ENCODE measurements around the gene CACNA1C.

The CACNA1C gene

DNA sequence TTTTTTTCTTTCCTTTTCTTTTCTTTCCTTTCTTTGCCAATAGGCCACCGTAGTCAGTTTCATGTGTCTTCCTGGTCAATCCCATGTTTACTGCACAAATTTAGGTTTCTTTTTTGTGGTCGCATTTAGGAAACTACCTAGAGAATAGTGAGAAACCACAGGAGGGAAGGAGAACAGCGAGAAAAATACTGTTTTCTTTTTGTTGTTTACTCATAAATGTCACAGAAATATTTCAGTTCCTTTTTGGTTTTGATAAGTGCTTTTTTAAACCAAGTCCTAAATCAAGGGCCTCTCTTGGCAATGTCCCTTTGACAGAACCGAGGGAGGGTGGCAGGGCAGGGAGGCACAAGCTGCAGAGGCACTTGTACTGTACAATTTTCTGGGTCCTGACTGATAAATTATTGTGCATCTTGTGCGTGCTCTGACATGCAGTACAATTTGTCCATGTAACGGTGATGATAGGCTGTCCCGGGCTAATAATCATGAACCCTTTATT lies 326.1 kb downstream of the CACNA1C start:
- no peak for DNase-seq

DNA sequence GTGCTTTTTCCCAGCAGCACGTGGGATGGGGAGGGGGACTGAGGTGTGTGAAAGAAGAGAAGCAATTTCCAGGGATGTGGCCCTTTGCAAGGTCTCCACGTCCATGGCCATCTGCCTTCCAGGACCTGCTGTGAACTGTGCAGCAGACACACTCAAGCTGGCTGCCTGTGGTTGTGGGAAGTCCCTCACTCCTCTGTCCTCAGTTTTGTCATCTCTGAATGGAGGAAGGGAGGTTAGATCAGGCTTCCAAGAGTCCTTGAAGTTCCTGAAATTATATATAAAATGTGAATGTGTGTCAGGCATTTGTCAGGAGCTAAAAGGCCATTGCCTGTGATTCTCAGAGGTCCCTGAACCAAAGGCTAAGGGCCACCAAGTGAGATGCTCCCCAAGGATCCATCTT lies 328.2 kb downstream of the CACNA1C start:
- DNase-seq, result no peak

DNA sequence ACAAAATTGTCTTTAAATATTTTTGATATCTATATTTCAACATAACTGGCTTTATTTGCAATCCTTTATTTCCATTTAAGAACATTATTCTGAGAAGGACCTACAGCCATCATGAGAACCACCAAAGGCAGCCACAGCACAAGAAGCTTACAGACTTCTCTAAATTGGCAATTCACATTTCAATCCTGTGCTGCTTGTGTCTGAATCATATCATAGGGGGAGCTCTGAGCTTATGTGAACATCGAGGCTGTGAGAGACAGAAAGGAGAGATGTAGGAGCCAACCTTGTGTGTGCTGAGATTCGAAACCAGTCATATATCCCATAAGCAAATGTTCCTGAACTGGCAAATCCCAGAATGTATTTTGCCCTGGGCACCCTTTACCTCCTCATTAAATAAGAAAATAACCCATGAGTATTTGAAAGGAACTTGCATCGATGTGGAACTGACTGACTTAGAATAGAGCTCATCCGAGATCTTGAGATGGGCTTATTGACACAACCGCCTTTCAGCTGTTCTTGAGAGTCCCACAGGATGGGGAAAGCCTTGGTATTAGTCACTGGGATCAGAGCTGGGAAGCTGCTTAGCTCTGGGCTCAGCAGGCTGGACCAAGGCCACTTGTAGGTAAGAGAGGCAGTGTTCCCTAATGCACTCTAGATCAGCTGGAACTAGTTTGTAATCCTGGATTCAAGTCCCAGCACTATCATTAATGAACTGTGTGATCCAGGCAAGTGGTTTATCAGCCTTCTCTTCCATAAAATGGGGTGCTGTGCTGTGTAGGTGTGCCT lies 329.8 kb downstream of the CACNA1C start:
- DNase-seq, result no peak

DNA sequence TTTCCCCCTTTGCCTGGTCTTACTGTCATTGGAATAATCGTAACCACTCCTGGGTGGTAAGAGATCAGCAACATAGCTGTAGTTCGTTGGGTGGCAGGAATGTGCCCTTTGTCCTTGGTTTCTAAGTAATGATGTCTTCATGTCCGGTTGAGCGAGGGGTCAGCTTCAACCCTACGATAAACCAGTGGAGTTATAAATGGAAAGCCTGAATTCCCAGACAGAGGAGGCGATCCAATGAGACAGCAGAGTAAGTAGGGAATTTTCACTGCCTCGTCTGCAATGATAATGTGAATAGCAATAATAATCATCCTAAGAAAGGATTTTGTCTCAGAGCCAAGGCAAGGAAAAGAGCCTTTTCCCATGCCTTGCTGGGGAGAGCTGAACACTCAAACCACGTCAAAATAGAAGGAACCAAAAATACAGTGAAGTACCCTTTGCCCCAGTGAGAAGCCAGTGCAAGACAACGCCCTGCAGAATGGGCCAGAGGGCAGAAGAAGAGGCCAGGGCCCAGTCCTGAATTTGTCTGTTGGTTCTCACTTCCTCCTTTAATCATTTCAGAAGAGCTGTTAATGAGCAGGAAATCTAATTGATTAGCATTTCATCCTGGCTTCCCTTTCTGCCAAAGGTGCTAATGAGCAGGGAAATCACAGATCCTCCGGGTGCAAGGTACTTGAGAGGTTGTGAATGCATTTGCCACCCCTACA lies 330.7 kb downstream of the CACNA1C start:
- no peak for DNase-seq

DNA sequence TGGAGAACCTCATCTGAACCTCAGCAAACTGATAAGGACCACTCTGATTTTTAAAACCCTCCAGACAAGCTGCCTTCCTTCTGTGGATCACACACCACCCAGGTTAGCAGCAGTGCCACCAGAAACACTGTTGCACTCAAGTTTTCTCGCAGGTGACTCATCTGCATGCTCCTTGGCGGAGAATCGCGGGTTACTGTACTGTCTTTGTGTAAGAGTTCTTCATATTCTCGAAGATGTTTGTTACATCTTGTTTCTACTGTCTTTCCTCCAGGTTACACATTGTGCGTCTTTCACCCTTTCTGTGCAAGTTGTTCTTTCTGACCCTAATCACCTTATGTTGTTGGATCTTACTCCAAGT lies 331.2 kb downstream of the CACNA1C start:
- DNase-seq, result no peak

DNA sequence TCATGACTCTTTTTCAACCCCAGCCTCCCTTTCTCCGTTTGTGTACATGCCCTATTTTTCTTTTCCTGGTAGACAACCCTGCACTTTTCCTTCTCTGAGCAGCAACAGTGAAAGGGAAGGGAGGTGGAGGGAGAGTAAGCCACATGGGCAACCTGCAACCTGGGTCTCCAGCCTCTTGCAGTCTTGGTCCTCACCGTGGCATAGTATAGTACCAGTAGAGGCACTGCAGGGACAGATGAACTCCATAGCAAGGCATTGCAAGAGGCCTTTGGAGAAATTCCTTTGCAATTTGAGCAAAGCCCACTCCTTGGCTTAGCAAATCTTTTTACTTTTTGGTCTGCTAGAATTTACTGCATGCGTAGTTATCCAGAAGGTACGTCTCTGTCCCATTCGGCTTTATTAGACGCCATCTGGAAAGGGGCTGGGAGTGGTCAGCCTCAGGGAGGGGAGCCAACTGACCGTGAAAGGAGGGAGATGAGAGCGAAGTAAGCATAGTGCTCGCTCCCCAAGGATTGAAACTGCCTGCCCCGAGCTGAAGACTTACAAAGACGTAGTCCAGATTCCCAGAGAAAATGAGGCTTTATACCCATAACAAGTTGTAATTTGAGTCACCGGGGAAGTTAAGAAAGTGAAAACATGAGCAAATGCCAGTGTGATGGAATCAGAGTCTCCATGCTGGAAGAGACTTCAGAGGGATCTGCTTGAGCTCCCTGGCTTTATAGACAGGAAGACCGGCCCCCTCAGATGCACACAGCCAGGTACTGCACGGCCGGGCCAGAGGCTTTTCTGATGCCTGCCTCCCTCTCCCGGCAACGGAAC lies 332.0 kb downstream of the CACNA1C start:
- DNase-seq, result no peak

DNA sequence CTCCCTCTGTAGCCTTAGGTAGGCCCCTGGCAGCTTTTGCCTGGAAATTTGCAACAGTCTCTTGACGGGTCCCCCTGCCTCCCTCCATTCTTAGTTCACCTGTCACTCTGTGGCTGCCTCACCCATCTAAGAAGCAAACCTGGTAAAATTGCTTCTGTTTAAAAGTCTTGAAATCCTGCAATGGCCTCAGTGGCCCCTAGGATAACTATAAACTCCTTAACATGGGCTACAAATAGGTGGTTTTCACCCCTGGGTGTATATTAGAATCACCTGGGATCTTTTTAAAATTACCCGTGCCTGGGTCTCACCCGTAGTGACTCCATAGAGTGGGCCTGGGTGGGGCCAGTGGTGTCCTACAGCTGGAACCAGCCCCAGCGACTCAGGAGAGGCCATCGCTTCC lies 332.7 kb downstream of the CACNA1C start:
- no peak for DNase-seq

DNA sequence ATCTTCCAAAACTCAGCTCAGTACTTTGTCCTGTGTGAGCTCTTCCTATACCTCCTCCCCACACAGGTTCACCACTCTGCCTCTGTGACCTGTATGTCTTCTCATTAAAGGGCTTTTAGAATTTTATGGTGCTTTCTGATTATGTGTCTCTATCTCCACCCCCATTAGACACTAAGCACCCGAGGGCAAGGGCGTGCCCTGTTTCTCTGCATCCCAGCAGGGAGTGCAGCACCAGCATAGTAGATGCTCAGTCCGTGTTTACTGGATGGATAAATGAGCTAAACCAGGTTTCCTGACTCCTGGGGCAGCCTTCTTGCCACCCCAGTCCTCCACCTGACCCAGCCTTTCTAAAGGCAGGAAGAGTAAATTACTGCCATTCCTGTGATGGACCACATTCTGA lies 333.8 kb downstream of the CACNA1C start:
- no peak for DNase-seq

DNA sequence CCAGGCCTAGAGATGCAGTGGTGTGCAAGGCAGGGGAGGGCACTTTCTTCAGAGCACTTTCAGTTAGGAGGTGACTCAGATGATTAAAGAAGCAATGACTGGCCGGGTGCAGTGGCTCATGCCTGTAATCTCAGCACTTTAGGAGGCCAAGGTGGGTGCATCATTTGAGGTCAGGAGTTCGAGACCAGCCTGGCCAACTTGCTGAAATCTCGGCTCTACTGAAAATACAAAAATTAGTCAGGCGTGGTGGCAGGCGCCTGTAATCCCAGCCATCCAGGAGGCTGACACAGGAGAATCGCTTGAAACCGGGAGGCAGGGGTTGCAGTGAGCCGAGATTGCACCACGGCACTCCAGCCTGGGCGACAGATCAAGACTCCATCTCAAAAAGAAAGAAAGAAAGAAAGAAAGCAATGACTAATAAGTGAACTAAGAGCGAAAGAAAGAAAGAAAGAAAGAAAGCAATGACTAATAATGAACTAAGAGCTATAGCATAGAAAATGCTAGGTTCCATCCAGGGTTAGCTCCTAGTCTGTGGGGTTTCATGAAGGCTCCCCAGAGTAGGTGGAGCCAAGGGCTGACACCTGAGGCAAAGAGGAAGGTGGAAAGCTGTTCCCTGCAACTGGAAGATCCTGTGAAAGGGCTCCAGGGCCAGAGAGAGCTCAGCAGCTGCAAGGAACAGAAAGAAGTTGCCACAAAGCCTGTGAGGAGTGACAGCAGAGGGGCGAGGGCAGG lies 334.5 kb downstream of the CACNA1C start:
- DNase-seq, result peak; percentile 73

DNA sequence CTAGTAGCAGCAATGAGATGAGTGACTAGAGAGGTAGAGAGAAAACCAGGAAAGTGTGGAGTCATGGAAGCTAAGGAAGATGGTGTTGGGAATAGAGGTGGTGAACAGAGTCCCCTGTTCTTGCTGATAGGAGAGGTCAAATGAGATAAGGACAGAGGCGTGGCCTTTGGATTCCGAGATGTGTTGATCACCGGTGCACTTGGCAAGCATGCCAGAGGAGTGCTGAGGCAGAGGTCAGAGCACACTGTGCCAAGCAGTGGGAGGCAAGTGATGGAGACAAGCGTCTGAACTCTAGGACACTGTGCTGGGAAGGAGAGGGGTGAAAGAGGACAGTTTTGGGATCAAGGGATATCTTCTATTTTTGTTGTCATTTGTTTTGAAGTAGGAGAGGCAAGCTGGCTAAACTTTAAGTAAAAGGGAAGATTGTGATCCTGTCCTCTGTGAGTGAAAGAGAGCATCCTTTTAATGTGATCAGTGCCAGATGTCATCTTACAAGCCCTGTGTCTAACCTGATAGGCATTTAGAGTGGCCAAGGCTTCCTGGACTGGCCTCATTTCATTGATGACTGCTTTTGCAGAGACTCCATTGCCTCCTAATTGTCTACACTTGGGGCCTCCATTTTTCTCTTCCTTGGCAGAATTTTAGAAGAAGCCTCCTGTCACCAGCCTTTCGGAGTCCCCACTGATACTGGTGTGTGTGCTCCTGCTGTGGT lies 336.4 kb downstream of the CACNA1C start:
- no peak for DNase-seq

DNA sequence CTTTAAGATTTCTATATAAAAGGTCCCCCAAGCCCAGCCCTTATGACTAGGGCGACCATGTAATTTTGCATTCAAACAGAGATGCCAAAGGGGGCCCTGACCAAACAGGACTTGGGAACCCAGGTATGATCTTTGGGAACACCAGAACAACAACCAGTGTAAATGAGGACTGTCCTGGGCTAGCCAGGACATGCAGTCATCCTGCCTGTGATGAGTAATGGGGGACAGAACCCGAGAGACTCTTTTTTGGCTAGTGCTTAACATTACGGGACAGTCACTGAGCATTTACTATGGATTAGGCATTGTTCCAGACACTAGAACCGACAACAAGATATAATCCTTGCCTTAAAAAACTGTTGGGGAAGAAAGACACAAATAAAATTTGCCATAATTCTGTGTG lies 337.3 kb downstream of the CACNA1C start:
- no peak for DNase-seq

DNA sequence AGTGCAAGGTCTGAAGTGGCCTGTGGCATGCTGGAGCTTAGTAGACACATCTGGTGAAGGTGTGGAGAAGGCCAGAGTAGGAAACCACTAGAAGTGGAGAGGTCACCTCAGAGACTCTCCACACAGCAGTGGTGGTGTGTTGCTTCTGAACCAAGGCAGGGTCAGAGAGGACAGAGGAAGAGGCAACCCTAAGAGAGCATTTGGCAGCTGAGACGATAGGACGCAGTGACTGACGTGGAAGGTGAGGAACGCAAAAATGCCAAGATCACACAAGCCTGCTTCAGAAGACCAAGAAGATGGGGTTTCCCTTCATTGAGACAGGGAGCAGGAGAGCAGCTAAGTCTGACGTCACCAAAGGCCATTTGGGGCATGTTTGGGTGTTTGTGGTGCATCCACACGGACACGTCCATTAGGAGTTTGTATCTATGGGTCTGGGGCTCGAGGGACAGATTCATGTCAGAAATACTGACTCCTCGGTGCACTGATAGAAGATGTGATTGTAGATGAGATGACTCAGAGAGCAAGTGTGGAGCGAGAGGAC lies 338.1 kb downstream of the CACNA1C start:
- no peak for DNase-seq

DNA sequence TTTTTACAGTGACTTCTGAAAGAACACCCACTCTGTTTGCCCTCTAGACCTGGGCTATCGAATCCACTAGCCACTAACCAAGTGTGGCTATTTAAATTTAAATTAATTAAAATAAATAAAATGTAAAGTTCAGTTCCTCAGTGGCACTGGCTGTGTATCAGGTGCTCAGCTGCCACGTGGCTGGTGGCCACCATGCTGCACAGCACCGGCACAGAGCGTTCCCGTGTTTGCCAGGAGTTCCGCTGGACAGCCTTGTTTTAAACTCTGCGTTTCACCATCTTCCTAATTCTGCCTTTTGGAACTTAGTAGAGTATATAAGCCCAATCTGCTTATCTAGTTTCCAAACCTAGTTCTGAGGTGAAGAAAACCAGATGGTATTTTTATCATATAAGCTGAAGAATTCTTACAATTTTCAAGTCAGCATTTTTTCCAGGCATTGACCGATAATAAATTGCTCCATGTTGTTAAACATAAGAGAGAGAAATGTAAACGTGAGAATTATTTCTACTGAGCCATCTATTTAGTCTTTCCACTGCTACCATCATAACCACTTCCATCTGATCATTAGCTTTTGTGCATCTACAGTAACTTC lies 339.0 kb downstream of the CACNA1C start:
- DNase-seq, result no peak

DNA sequence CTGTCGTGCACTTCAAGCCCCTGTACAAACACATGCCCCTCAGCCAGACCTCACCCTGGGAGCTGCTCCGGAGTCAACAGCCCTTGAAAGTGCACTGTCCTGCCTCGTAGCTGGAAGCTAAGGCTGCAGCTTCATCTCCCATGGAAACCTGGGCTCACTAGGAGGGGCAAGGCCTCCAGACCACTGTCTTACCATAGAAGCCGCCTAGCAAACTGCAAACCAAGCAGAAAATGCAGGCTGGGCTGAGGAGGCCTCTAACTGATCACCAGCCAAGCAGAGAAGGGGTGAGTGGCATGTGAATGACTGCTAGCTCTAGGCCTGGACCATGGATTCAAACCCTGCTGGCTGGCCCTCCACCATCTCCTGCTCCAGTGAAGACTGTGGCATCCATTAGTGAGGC lies 340.2 kb downstream of the CACNA1C start:
- no peak for DNase-seq

DNA sequence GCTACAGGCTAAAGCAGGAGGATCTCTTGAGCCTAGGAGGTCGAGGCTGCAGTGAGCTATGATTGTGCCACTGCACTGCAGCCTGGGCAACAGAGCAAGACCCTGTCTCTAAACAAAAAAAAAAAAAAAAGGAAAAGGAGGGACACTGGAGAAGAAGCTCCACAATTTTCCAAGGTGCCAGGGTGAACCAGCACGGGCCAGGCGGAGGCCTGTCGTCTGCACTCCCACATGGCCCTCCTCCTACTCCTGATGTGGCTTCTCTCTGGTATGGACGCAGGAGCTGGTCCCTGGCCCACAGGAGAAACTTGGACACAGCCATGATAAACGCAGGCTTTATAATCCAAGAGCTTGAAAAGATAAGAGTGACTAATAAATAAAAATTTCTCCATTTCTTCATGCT lies 341.2 kb downstream of the CACNA1C start:
- DNase-seq, result no peak

DNA sequence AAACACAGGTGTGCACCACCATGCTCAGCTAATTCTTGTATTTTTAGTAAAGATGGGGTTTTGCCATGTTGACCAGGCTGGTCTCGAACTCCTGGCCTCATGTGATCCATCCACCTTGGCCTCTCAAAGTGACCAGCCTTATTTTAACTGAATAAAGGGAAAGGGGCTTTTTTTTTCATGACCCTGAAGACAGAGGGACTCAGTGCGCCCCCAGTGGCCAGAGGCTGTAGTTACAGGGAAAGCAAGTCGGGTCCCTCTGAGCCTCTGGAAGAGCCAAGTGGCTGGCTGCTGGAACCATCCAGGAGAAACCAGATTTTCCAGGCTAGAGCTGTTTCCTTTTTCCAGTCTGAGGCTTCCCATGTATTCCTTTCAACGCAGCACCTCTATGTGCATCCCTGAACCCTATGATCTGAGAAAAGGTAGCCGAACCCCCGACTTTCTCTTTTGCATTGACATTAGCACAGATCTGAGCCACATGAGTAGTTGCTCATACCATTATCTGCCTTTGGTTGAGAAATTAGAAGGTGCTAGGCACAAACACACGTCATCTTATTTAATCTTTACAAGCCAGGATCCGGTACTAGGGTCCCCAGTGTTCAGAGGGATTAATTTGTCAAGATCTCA lies 342.7 kb downstream of the CACNA1C start:
- DNase-seq, result peak; percentile 24

DNA sequence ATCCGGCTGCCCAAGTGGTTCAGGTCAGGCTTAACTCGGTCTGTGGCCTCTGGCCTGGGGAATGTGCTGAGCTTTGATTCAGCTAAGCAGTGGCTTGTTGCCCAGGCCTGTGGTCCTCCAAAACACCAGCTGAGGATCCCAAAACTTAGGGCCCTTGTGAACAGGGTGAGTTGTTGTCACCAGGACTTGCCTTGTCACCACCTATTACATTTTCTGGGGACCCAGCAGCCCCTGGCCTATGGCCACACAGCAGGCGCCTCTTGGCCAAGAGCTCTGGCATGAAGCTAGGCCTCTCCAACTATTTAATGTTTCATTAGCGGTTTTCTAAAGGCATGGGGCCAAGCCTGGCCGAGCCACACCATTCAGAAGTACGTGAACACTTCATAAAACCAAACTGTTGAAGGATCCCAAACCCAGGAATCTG lies 343.7 kb downstream of the CACNA1C start:
- no peak for DNase-seq

DNA sequence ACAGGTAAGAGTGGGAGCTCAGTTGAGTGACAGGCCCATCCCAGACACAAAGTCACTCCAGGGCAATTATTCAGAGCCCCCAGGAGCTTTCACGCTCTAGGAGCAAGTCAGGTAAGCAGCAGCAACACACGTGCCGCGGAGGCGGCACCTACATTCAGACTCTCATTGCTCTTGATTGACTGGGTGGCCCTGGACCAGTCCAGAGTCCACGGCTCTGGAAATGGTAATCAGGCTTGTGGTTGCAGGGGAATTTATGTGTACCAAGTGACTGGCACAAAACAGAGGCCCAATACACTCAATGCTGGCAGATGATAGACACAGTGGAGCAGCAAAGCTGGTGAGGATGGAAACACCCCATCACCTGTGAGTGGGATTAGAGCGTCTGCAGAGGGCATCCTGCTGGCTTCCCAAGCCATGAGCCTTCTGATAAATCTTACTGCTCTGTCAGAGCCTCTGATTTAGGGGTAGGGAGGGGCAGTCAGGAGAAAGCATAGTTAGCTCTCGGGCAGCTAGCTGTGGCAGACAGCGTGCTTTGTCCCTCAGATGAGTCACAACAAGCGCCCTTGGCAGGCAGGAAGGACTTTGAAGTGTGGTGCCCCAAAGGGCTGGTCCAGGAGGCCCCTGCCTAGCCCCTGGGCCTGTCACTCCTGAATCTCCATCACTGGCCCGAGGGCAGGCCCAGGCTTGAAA lies 344.7 kb downstream of the CACNA1C start:
- no peak for DNase-seq

DNA sequence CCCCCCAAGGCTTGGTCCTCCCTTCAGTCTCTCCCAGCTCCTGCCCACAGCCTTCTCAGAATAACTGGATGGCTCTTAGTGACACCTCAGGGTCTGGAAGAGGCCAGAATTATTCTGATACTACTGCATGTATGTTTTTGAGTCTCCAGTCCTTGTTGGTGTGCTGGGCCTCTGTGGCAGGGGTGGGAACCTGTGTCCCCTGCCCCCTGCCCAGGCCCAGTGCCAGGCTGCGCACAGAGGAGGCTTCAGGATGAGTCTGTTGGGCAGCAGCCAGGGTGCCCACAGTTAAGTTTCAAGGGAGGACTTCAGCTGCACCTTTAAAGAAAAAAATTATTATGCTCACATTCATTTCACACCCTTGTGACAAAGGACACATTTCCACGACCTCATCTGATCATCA lies 348.3 kb downstream of the CACNA1C start:
- DNase-seq, result no peak

DNA sequence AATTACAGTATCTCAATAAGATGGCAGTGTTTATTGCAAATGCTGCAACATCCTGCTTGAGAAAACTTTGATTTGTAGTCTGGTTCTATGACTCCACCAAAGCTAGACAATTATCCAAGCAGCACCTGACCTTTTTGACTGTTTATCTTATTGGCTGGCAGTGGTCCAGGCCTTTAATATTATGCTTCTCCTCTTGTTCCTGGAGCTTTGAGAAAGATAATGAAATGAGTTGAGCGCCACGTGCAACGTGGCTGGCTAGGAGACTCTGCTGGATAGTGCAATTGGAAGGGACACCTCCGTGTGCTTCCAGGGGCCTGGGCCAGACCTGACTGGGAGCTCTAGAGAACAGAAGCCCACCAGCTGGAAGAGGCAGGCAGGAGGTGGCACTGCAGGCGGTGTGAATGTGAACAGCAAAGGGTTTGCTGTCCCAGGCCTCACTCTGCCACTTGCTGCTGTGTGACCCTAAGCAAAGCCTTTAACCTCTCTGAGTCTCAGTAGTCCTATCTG lies 349.3 kb downstream of the CACNA1C start:
- DNase-seq, result no peak
